Neural cell (in vitro differentiated cells): ENCODE measurements around the gene KRT6A.

Experiments
- CTCF ChIP-seq: fragments of 450-650 bp; IDR thresholded peaks from 2 replicates; pipeline ENCODE4 v1.5.1; 2014; ENCODE audit warnings: antibody characterized with exemption, mild to moderate bottlenecking, moderate library complexity; ENCODE audit not compliant: poor library complexity, severe bottlenecking
- EP300 ChIP-seq: fragments of 450-650 bp; conservative IDR thresholded peaks from 2 replicates; pipeline ENCODE4 v1.6.1; 2014; ENCODE audit warnings: antibody characterized with exemption, mild to moderate bottlenecking, moderate library complexity; ENCODE audit not compliant: poor library complexity, severe bottlenecking
- EZH2 ChIP-seq: fragments of 200-600, 300-800 bp; shearing (Covaris generic), sonication (generic); IDR thresholded peaks from 2 replicates; pipeline ENCODE4 v1.6.1; 2014; ENCODE audit warnings: antibody characterized with exemption, low read length, borderline replicate concordance, mild to moderate bottlenecking; ENCODE audit not compliant: insufficient read depth, poor library complexity, severe bottlenecking
- MXI1 ChIP-seq: fragments of 450-650 bp; conservative IDR thresholded peaks from 2 replicates; pipeline ENCODE4 v1.6.1; 2014; ENCODE audit warnings: antibody characterized with exemption, mild to moderate bottlenecking; ENCODE audit not compliant: poor library complexity, severe bottlenecking
- POLR2AphosphoS5 ChIP-seq: IDR thresholded peaks from 2 replicates; pipeline ENCODE4 v1.6.1; 2012
- RAD21 ChIP-seq: fragments of 450-650 bp; conservative IDR thresholded peaks from 2 replicates; pipeline ENCODE4 v1.6.1; 2014; ENCODE audit warnings: antibody characterized with exemption, mild to moderate bottlenecking, moderate library complexity
- REST ChIP-seq: IDR thresholded peaks from 2 replicates; pipeline ENCODE4 v1.6.1; 2012; ENCODE audit warnings: borderline replicate concordance
- SMC3 ChIP-seq: fragments of 450-650 bp; conservative IDR thresholded peaks from 2 replicates; pipeline ENCODE4 v1.6.1; 2014; ENCODE audit warnings: antibody characterized with exemption, mild to moderate bottlenecking, moderate library complexity; ENCODE audit not compliant: poor library complexity
- TAF1 ChIP-seq: IDR thresholded peaks from 2 replicates; pipeline ENCODE4 v1.6.1; 2012; ENCODE audit warnings: low read depth

- TF ChIP-seq MXI1 (no peak), EZH2 (no peak), CTCF (no peak), EP300 (no peak), POLR2AphosphoS5 (no peak), REST (no peak), RAD21 (no peak), TAF1 (no peak), SMC3 (no peak)
Observed at GRCh38 chr12:52513736-52514135, 20.7 kb upstream of the KRT6A start.
